ENCODE measurements around the gene OR5AC2.

DNA sequence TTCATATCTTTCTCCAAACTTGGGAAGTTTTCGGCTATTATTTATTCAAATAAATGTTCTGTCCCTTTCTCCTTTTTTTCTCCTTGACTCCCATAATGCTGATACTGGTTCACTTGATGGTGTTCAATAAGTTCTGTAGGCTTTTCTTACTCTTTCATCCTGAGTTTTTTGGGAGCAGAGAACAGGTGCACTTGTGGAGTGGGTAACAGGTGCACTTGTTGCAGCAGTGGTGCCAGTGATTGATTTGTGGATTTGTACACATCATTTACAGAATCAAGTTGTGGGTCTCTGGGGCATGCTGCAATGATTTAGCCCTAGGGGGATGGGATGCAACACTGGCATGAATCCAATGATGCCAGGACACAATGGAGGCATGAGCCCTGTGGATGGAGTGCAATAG, 28.7 kb downstream of the OR5AC2 start:
- TF ChIP-seq, protein P1, sequence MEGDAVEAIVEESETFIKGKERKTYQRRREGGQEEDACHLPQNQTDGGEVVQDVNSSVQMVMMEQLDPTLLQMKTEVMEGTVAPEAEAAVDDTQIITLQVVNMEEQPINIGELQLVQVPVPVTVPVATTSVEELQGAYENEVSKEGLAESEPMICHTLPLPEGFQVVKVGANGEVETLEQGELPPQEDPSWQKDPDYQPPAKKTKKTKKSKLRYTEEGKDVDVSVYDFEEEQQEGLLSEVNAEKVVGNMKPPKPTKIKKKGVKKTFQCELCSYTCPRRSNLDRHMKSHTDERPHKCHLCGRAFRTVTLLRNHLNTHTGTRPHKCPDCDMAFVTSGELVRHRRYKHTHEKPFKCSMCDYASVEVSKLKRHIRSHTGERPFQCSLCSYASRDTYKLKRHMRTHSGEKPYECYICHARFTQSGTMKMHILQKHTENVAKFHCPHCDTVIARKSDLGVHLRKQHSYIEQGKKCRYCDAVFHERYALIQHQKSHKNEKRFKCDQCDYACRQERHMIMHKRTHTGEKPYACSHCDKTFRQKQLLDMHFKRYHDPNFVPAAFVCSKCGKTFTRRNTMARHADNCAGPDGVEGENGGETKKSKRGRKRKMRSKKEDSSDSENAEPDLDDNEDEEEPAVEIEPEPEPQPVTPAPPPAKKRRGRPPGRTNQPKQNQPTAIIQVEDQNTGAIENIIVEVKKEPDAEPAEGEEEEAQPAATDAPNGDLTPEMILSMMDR (IDR thresholded peaks at IDR 0.05; ENCODE audit: low read depth, low read length), result no peak
- no peak for TF ChIP-seq EZH2phosphoT487 (IDR thresholded peaks at IDR 0.05; ENCODE audit: low read depth)
